CD14-positive monocyte (primary cell): Measurements from ENCODE around the gene GPRC5B. TPM values are rescaled to one million over a fixed set of nuclear protein-coding genes. Genes with fewer than 3 reads are reported as not detected.

Experiments used
- DNase-seq, 3 donors: peaks; one replicate each; pipeline ENCODE4 v3.0.0-alpha.2; 2011 to 2022
- H2AFZ ChIP-seq: 2 replicates; pipeline ENCODE4 v1.6.0; 2012; ENCODE audit warnings: mild to moderate bottlenecking, low read depth, low read length, inconsistent platforms; ENCODE audit not compliant: insufficient read depth, poor library complexity, severe bottlenecking
- H3K27ac ChIP-seq, 2 donors: 1 replicate in 1 of 2; 2 replicates in 1 of 2; pipeline ENCODE4 v1.5.1; 2012 to 2013; ENCODE audit warnings: low read length in 2 of 2, control low read depth in 1 of 2, inconsistent platforms in 1 of 2, low read depth in 1 of 2, mild to moderate bottlenecking in 1 of 2
- H3K27me3 ChIP-seq, 2 donors: one replicate each; pipeline versions ENCODE4 v1.6.0 to v1.6.1; 2011 to 2013; ENCODE audit warnings: low read length in 2 of 2; ENCODE audit not compliant: control insufficient read depth in 2 of 2, insufficient read depth in 2 of 2
- H3K36me3 ChIP-seq, 2 donors: replicated peaks in 1 of 2; 1 replicate in 1 of 2; 2 replicates in 1 of 2; pipeline versions ENCODE4 v1.5.1 to v1.6.1; 2012 to 2013; ENCODE audit warnings: low read length in 2 of 2, control low read depth in 1 of 2, inconsistent platforms in 1 of 2, mild to moderate bottlenecking in 1 of 2; ENCODE audit not compliant: insufficient read depth in 2 of 2, control insufficient read depth in 1 of 2
- H3K4me1 ChIP-seq, 2 donors: 1 replicate in 1 of 2; 2 replicates in 1 of 2; pipeline versions ENCODE4 v1.5.1 to v1.6.1; 2012 to 2013; ENCODE audit warnings: low read length in 2 of 2, control low read depth in 1 of 2, inconsistent platforms in 1 of 2, mild to moderate bottlenecking in 1 of 2, moderate library complexity in 1 of 2; ENCODE audit not compliant: insufficient read depth in 2 of 2, control insufficient read depth in 1 of 2
- H3K4me2 ChIP-seq: replicated peaks from 2 replicates; pipeline ENCODE3; 2012; ENCODE audit warnings: low read length, moderate library complexity, mild to moderate bottlenecking; ENCODE audit not compliant: poor library complexity, severe bottlenecking; ENCODE audit errors: extremely low read depth
- H3K4me3 ChIP-seq, 3 experiments: fragments of 200-600 bp in 1 of 3; sonication (generic) in 1 of 3; replicated peaks in 1 of 3; 1 replicate in 2 of 3; 2 replicates in 1 of 3; pipeline ENCODE4 v1.5.1; 2011 to 2013; ENCODE audit warnings: low read length in 3 of 3, mild to moderate bottlenecking in 3 of 3, control low read depth in 2 of 3, low read depth in 2 of 3, inconsistent platforms in 1 of 3, moderate library complexity in 1 of 3
- H3K79me2 ChIP-seq: 2 replicates; pipeline ENCODE4 v1.6.0; 2012; ENCODE audit warnings: mild to moderate bottlenecking, control low read depth, inconsistent platforms, low read length, moderate library complexity; ENCODE audit not compliant: insufficient read depth
- H3K9ac ChIP-seq: 2 replicates; pipeline ENCODE4 v1.6.0; 2017; ENCODE audit warnings: low read length, mild to moderate bottlenecking; ENCODE audit not compliant: insufficient read depth, poor library complexity, severe bottlenecking
- H3K9me3 ChIP-seq, 2 donors: replicated peaks in 1 of 2; 1 replicate in 1 of 2; 2 replicates in 1 of 2; pipeline versions ENCODE4 v1.5.1 to v1.6.1; 2012 to 2013; ENCODE audit warnings: low read length in 2 of 2, control low read depth in 1 of 2; ENCODE audit not compliant: control insufficient read depth in 1 of 2, insufficient read depth in 1 of 2
- H4K20me1 ChIP-seq: 2 replicates; pipeline ENCODE4 v1.6.0; 2012; ENCODE audit warnings: mild to moderate bottlenecking, low read length, control low read depth, moderate library complexity; ENCODE audit not compliant: insufficient read depth
- H3K27ac Mint-ChIP-seq, 7 donors: one replicate each; pipeline ENCODE4 v1.8.0; 2020; ENCODE audit warnings: mild to moderate bottlenecking in 7 of 7, mixed read lengths in 7 of 7, moderate library complexity in 6 of 7, inconsistent platforms in 2 of 7
- H3K27me3 Mint-ChIP-seq, 3 donors: one replicate each; pipeline ENCODE4 v1.8.0; 2021 to 2022; ENCODE audit warnings: low read depth in 3 of 3, mild to moderate bottlenecking in 3 of 3, mixed read lengths in 3 of 3, moderate library complexity in 3 of 3, inconsistent platforms in 1 of 3
- H3K36me3 Mint-ChIP-seq, 2 donors: one replicate each; pipeline ENCODE4 v1.8.0; 2020; ENCODE audit warnings: mixed read lengths in 2 of 2, inconsistent platforms in 1 of 2, mild to moderate bottlenecking in 1 of 2
- H3K4me1 Mint-ChIP-seq: one replicate; pipeline ENCODE4 v1.8.0; 2020; ENCODE audit warnings: mild to moderate bottlenecking, mixed read lengths
- H3K4me3 Mint-ChIP-seq, 2 donors: one replicate each; pipeline ENCODE4 v1.8.0; 2020; ENCODE audit warnings: mild to moderate bottlenecking in 2 of 2, mixed read lengths in 2 of 2, moderate library complexity in 1 of 2
- H3K9me3 Mint-ChIP-seq, 7 donors: one replicate each; pipeline ENCODE4 v1.8.0; 2020 to 2022; ENCODE audit warnings: mixed read lengths in 7 of 7, mild to moderate bottlenecking in 6 of 7, moderate library complexity in 6 of 7, inconsistent platforms in 2 of 7
- WGBS: methylation state at CpG from one replicate; pipeline ENCODE4 v1.1.5; 2013; ENCODE audit warnings: missing lambda C conversion rate; ENCODE audit not compliant: insufficient coverage; 5-methylcytosine and 5-hydroxymethylcytosine counted together
- intact Hi-C, 2 donors: fragments of 100-400 bp; cut with micrococcal nuclease; formaldehyde crosslinking; loops; one replicate each; pipeline versions ENCODE4 v1.15.0 to v1.15.1; 2023
- polyA plus RNA-seq, 3 donors: library from polyadenylated mRNA; depleted of rRNA in 1 of 3; unstranded in 2 of 3; stranded (reverse) in 1 of 3; fragments of 300-500 nt in 2 of 3; fragments of >200 nt in 1 of 3; fragmentation: Illumina TruSeq in 2 of 3; gene quantifications; 1 replicate in 2 of 3; 2 replicates in 1 of 3; pipeline ENCODE4 v1.2.3, GENCODE V29; 2012 to 2021
- TF ChIP-seq, protein P1 (sequence below): fragments of 200-600 bp; IDR thresholded peaks from one replicate; pipeline ENCODE4 v1.8.0; 2022; ENCODE audit warnings: antibody characterized with exemption, mild to moderate bottlenecking

GPRC5B gene
- polyA plus RNA-seq, 3 donors: 0.06 to 0.24 TPM; not detected in 1

DNA sequence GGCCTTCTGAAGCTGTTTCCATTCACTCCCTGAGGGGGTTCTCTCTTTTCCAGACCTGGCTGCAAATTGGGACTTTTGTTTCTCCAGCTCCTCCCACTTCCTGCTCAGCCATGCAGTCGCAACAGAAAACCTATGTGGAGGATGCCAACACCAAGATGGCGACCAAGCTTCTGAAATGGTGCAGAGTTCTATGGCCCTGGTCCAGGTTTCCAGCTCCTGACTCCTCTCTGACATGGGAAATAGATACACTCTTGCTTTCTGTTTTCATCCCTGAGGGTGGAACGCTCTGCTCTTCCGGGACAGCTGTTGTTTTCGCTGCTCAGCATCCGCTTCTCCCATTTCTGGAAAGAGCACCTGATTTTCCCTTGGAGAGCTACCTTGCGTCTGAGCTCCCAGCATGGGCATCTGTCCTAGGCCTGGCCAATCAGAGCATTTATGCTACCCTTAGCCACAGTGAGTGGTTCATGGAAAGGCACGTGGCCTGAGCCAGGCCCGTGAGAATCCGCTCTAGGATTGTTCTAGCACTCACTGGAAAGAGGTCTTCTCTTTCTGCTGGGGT is 8.1 kb downstream of the GPRC5B start:
- H3K4me1 ChIP-seq: no peaks in the 10 kb centered on the region
- H3K9ac ChIP-seq: no peak overlapping the region
- no peaks in the 10 kb centered on the region for H3K36me3 ChIP-seq
- peaks cover under 1 to 10% of the 10 kb centered on the region in 2 donors for H3K27me3 ChIP-seq
- H3K4me2 ChIP-seq: no peak overlapping the region
- H3K9me3 ChIP-seq: no peaks in the 10 kb centered on the region
- H3K27ac ChIP-seq: no peak overlapping the region
- no peaks in the 10 kb centered on the region for H3K79me2 ChIP-seq
- TF ChIP-seq, protein P1, sequence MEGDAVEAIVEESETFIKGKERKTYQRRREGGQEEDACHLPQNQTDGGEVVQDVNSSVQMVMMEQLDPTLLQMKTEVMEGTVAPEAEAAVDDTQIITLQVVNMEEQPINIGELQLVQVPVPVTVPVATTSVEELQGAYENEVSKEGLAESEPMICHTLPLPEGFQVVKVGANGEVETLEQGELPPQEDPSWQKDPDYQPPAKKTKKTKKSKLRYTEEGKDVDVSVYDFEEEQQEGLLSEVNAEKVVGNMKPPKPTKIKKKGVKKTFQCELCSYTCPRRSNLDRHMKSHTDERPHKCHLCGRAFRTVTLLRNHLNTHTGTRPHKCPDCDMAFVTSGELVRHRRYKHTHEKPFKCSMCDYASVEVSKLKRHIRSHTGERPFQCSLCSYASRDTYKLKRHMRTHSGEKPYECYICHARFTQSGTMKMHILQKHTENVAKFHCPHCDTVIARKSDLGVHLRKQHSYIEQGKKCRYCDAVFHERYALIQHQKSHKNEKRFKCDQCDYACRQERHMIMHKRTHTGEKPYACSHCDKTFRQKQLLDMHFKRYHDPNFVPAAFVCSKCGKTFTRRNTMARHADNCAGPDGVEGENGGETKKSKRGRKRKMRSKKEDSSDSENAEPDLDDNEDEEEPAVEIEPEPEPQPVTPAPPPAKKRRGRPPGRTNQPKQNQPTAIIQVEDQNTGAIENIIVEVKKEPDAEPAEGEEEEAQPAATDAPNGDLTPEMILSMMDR: no peak
- Mint-ChIP-seq H3K27ac (no peak overlapping the region), H3K9me3 (peaks cover 0 to 9% (median 2%) of the 10 kb centered on the region in 7 donors), H3K27me3 (peaks cover 12 to 17% (median 16%) of the 10 kb centered on the region in 3 donors), H3K36me3 (no peaks in the 10 kb centered on the region), H3K4me1 (peaks cover 11% of the 10 kb centered on the region), H3K4me3 (no peak overlapping the region)
- intact Hi-C loops: no loop called here
- WGBS: 89% methylated on average over 9 of the region's 10 CpGs
- no peak for DNase-seq
- H2AFZ ChIP-seq: no peak overlapping the region
- no peak overlapping the region for H3K4me3 ChIP-seq
- H4K20me1 ChIP-seq: no peaks in the 10 kb centered on the region

DNA sequence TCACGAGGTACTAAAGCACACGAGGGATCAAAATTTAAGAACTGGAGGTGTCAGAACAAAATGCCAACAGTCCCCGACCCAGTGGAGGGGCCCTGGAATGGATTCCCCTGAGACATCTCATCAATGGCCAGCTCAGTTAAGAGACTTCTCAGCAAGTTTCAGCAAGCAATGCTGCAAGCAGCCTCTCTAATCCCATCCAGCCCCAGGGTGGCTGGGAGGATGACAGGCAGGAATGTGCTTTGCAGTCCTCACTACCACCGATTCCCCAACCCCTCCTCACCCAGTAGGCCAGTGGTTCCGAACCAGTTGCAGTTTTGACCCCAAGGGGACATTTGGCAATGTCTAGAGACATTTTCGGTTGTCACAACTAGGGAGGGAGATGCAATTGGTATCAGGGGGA is 8.7 kb downstream of the GPRC5B start:
- TF ChIP-seq, protein P1: no peak
- no peaks in the 10 kb centered on the region for H3K36me3 Mint-ChIP-seq
- Histone ChIP-seq H3K4me2 (no peak overlapping the region), H3K9me3 (no peaks in the 10 kb centered on the region), H3K27me3 (peaks cover 0 to 4% of the 10 kb centered on the region in 2 donors), H3K79me2 (no peaks in the 10 kb centered on the region), H3K4me1 (no peaks in the 10 kb centered on the region), H2AFZ (no peak overlapping the region), H3K36me3 (no peaks in the 10 kb centered on the region), H3K27ac (no peak overlapping the region), H4K20me1 (no peaks in the 10 kb centered on the region), H3K9ac (no peak overlapping the region), H3K4me3 (no peak overlapping the region)
- H3K27ac Mint-ChIP-seq: no peak overlapping the region
- H3K27me3 Mint-ChIP-seq: peaks cover 8 to 10% (median 10%) of the 10 kb centered on the region in 3 donors
- intact Hi-C loops: no loop called here
- 100% methylated on average over 3 of the region's 6 CpGs for WGBS
- peaks cover 0 to 5% (median 0%) of the 10 kb centered on the region in 7 donors for H3K9me3 Mint-ChIP-seq
- peaks cover 11% of the 10 kb centered on the region for H3K4me1 Mint-ChIP-seq
- H3K4me3 Mint-ChIP-seq: no peak overlapping the region
- DNase-seq: no peak
